Smooth muscle cell (in vitro differentiated cells): Measurements from ENCODE around the gene MTMR12. TPM values are rescaled to one million over a fixed set of nuclear protein-coding genes. Genes with fewer than 3 reads are reported as not detected.

Experiments used
- DNase-seq: peaks from one replicate; lab custom pipeline; 2025; ENCODE audit not compliant: unreplicated experiment; lab: John Stamatoyannopoulos, UW
- H2AFZ ChIP-seq: fragments of 200-600 bp; sonication (generic); 2 replicates; pipeline ENCODE4 v1.6.0; 2016; ENCODE audit warnings: antibody characterized with exemption, low read depth, mild to moderate bottlenecking
- H3F3A ChIP-seq: fragments of 200-600 bp; sonication (generic); 2 replicates; pipeline ENCODE4 v1.6.0; 2017; ENCODE audit warnings: antibody characterized with exemption, low read depth
- H3K27ac ChIP-seq: fragments of 200-600 bp; sonication (generic); 2 replicates; pipeline ENCODE4 v1.5.1; 2016; ENCODE audit warnings: low read depth, mild to moderate bottlenecking
- H3K27me3 ChIP-seq: fragments of 200-600 bp; sonication (generic); 2 replicates; pipeline ENCODE4 v1.6.1; 2016; ENCODE audit warnings: low read depth, mild to moderate bottlenecking
- H3K36me3 ChIP-seq: fragments of 200-600 bp; sonication (generic); 2 replicates; pipeline ENCODE4 v1.5.1; 2016; ENCODE audit warnings: low read depth
- H3K4me1 ChIP-seq: fragments of 200-600 bp; sonication (generic); 2 replicates; pipeline ENCODE4 v1.5.1; 2016; ENCODE audit warnings: low read depth
- H3K4me2 ChIP-seq: fragments of 200-600 bp; sonication (generic); 2 replicates; pipeline ENCODE4 v1.6.0; 2016; ENCODE audit warnings: mild to moderate bottlenecking
- H3K4me3 ChIP-seq: fragments of 200-600 bp; sonication (generic); 2 replicates; pipeline ENCODE4 v1.5.1; 2016; ENCODE audit warnings: mild to moderate bottlenecking
- H3K79me2 ChIP-seq: fragments of 200-600 bp; sonication (generic); 2 replicates; pipeline ENCODE4 v1.6.0; 2016; ENCODE audit warnings: low read depth, mild to moderate bottlenecking
- H3K9ac ChIP-seq: fragments of 200-600 bp; sonication (generic); 2 replicates; pipeline ENCODE4 v1.6.0; 2016; ENCODE audit warnings: low read depth
- H3K9me3 ChIP-seq: fragments of 200-600 bp; sonication (generic); replicated peaks from 2 replicates; pipeline ENCODE4 v1.5.1; 2016; ENCODE audit warnings: low read depth
- H4K20me1 ChIP-seq: fragments of 200-600 bp; sonication (generic); 2 replicates; pipeline ENCODE4 v1.6.0; 2016; ENCODE audit warnings: low read depth
- CTCF ChIP-seq: fragments of 200-600 bp; sonication (generic); IDR thresholded peaks from 2 replicates; pipeline ENCODE4 v1.5.1; 2017; ENCODE audit warnings: borderline replicate concordance, mild to moderate bottlenecking, antibody characterized with exemption; ENCODE audit not compliant: insufficient read depth, poor library complexity, severe bottlenecking
- WGBS: methylation state at CpG from one replicate; pipeline ENCODE4 v1.1.7; 2016; ENCODE audit warnings: low lambda C conversion rate; 5-methylcytosine and 5-hydroxymethylcytosine counted together
- polyA plus RNA-seq: library from polyadenylated mRNA; unstranded; fragments of >200 nt; fragmentation: Nextera tagmentation; extraction: Ambion mirVana; gene quantifications from 2 replicates; pipeline ENCODE4 v1.2.1, GENCODE V29; 2016
- total RNA-seq: library from RNA; depleted of rRNA; stranded (reverse); fragments of >200 nt; gene quantifications from 2 replicates; pipeline ENCODE4 v1.2.3, GENCODE V29; 2014

MTMR12 gene, protein sequence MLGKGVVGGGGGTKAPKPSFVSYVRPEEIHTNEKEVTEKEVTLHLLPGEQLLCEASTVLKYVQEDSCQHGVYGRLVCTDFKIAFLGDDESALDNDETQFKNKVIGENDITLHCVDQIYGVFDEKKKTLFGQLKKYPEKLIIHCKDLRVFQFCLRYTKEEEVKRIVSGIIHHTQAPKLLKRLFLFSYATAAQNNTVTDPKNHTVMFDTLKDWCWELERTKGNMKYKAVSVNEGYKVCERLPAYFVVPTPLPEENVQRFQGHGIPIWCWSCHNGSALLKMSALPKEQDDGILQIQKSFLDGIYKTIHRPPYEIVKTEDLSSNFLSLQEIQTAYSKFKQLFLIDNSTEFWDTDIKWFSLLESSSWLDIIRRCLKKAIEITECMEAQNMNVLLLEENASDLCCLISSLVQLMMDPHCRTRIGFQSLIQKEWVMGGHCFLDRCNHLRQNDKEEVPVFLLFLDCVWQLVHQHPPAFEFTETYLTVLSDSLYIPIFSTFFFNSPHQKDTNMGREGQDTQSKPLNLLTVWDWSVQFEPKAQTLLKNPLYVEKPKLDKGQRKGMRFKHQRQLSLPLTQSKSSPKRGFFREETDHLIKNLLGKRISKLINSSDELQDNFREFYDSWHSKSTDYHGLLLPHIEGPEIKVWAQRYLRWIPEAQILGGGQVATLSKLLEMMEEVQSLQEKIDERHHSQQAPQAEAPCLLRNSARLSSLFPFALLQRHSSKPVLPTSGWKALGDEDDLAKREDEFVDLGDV
- total RNA-seq, result 8.6 and 13.3 TPM in 2 replicates
- polyA plus RNA-seq, result 4.4 and 6.6 TPM in 2 replicates

- H2AFZ ChIP-seq, result peak within 1 kb of the TSS; percentile 90
- H3K79me2 ChIP-seq, result peaks cover 40% of the 10 kb centered on the region
- H4K20me1 ChIP-seq, result peaks cover 31% of the 10 kb centered on the region
- peak within 1 kb of the TSS; percentile 80 for H3K9ac ChIP-seq
- no peaks in the 10 kb centered on the region for H3K27me3 ChIP-seq
- DNase-seq, result peak; percentile 95
- peak within 1 kb of the TSS; percentile 72 for H3K27ac ChIP-seq
- H3K36me3 ChIP-seq, result no peaks in the 10 kb centered on the region
- H3K4me1 ChIP-seq, result peaks cover 11% of the 10 kb centered on the region
- H3K4me3 ChIP-seq, result peak within 1 kb of the TSS; percentile 79
- no peaks in the 10 kb centered on the region for H3K9me3 ChIP-seq
- H3K4me2 ChIP-seq, result peak within 1 kb of the TSS; percentile 97
- no peak for TF ChIP-seq CTCF
- WGBS, result 2% methylated on average over 34 of the region's 83 CpGs
- H3F3A ChIP-seq, result no peaks in the 10 kb centered on the region
Observed at GRCh38 chr5:32312595-32313332, at the start of gene MTMR12. TSS of gene MTMR12 (minus strand) at chr5:32312939. CDS start at chr5:32312838, 101 bp downstream.

- no peaks in the 10 kb centered on the region for H3K4me1 ChIP-seq
- no peak overlapping the region for H3K4me3 ChIP-seq
- no peak for DNase-seq
- H3K79me2 ChIP-seq, result no peaks in the 10 kb centered on the region
- no peaks in the 10 kb centered on the region for H3F3A ChIP-seq
- no peak overlapping the region for H2AFZ ChIP-seq
- H3K27ac ChIP-seq, result no peak overlapping the region
- H4K20me1 ChIP-seq, result peaks cover 19% of the 10 kb centered on the region
- H3K27me3 ChIP-seq, result no peaks in the 10 kb centered on the region
- no peak overlapping the region for H3K4me2 ChIP-seq
- H3K9ac ChIP-seq, result no peak overlapping the region
- 94% methylated on average over 4 of the region's 4 CpGs for WGBS
- H3K9me3 ChIP-seq, result no peaks in the 10 kb centered on the region
- no peak for TF ChIP-seq CTCF
- no peaks in the 10 kb centered on the region for H3K36me3 ChIP-seq
Observed at GRCh38 chr5:32362527-32362926, 49.8 kb upstream of the MTMR12 start.

DNA sequence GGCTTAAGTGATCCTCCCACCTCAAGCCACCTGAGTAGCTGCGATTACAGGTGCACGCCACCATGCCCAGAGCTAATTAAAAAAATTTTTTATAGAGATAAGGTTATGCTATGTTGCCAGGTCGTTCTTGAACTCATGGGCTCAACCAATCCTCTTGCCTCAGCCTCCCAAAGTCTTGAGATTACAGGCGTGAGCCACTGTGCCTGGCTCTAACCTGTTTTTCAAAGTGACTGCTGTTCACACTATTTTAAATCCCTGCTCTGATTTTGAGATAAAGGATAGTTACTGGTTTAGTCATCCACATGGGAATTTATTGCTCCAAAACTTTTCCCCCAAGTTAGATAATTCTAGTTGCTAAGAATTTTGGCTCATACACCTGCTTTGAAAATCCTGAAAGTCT lies 48.2 kb upstream of the MTMR12 start:
- no peak for TF ChIP-seq CTCF
- no peak overlapping the region for H3K4me2 ChIP-seq
- peaks cover 19% of the 10 kb centered on the region for H4K20me1 ChIP-seq
- no peak for DNase-seq
- H2AFZ ChIP-seq, result no peak overlapping the region
- no peaks in the 10 kb centered on the region for H3K9me3 ChIP-seq
- 89% methylated on average over 4 of the region's 4 CpGs for WGBS
- H3F3A ChIP-seq, result peaks cover 4% of the 10 kb centered on the region
- H3K27me3 ChIP-seq, result no peaks in the 10 kb centered on the region
- H3K9ac ChIP-seq, result no peak overlapping the region
- no peaks in the 10 kb centered on the region for H3K4me1 ChIP-seq
- peaks cover 3% of the 10 kb centered on the region for H3K36me3 ChIP-seq
- H3K79me2 ChIP-seq, result no peaks in the 10 kb centered on the region
- no peak overlapping the region for H3K4me3 ChIP-seq
- no peak overlapping the region for H3K27ac ChIP-seq
